NCI-H748 (cell line): ENCODE measurements around the gene DEAF1.
"Not testable (repeated sequence)": the region's sequence is repeated elsewhere in the genome, so short reads cannot be mapped to it uniquely, and the experiment has no call there.

Experiments used
- DNase-seq: peaks from one replicate; lab custom pipeline; 2025; ENCODE audit not compliant: unreplicated experiment; lab: John Stamatoyannopoulos, UW

DEAF1 gene

GRCh38 chr11:653136-653535 lies 41.9 kb downstream of the DEAF1 start:
- DNase-seq: not testable (repeated sequence)

GRCh38 chr11:650482-650881 lies 44.5 kb downstream of the DEAF1 start:
- no peak for DNase-seq

GRCh38 chr11:647672-648158 lies 47.3 kb downstream of the DEAF1 start:
- DNase-seq: not testable (repeated sequence)

- no peak for DNase-seq
These were observed 48.8 kb downstream of the DEAF1 start for GRCh38 chr11:646214-646613.

- no peak for DNase-seq
These were observed 49.5 kb downstream of the DEAF1 start for GRCh38 chr11:645536-645935.

GRCh38 chr11:643849-644738 lies 50.9 kb downstream of the DEAF1 start:
- no peak for DNase-seq

- no peak for DNase-seq
These were observed 51.7 kb downstream of the DEAF1 start for GRCh38 chr11:643366-643765.

GRCh38 chr11:641806-642370 lies 53.1 kb downstream of the DEAF1 start:
- no peak for DNase-seq

GRCh38 chr11:640021-640706 lies 54.9 kb downstream of the DEAF1 start:
- no peak for DNase-seq

- DNase-seq: no peak
These were observed 55.6 kb downstream of the DEAF1 start for GRCh38 chr11:639332-639955.

GRCh38 chr11:638631-639331 lies 56.2 kb downstream of the DEAF1 start:
- DNase-seq: no peak

GRCh38 chr11:637593-638521 lies 57.2 kb downstream of the DEAF1 start:
- no peak for DNase-seq

- DNase-seq: no peak
These were observed 57.8 kb downstream of the DEAF1 start for GRCh38 chr11:637333-637592.

GRCh38 chr11:636511-637332 lies 58.3 kb downstream of the DEAF1 start, which contains the start of gene DRD4:
TSS of gene DRD4 (plus strand) at chr11:637269. CDS start at chr11:637305, 36 bp downstream.
- no peak for DNase-seq

- DNase-seq: no peak
These were observed 59.0 kb downstream of the DEAF1 start for GRCh38 chr11:635945-636510.

- no peak for DNase-seq
These were observed 64.2 kb downstream of the DEAF1 start for GRCh38 chr11:630871-631270.

GRCh38 chr11:629237-629583 lies 65.8 kb downstream of the DEAF1 start:
- no peak for DNase-seq

- no peak for DNase-seq
These were observed 67.0 kb downstream of the DEAF1 start for GRCh38 chr11:628056-628455.

- no peak for DNase-seq
These were observed 67.8 kb downstream of the DEAF1 start for GRCh38 chr11:627308-627576.
